Epidermal melanocyte (primary cell): ENCODE data around the gene MRPL9.
A peak's percentile ranks its signal among the peaks of the same experiment; 100 is the strongest.

ENCODE experiments used
- DNase-seq: peaks from one replicate; pipeline ENCODE4 v3.0.0; 2011; ENCODE audit warnings: low spot score; ENCODE audit not compliant: insufficient read length

Gene MRPL9

DNA sequence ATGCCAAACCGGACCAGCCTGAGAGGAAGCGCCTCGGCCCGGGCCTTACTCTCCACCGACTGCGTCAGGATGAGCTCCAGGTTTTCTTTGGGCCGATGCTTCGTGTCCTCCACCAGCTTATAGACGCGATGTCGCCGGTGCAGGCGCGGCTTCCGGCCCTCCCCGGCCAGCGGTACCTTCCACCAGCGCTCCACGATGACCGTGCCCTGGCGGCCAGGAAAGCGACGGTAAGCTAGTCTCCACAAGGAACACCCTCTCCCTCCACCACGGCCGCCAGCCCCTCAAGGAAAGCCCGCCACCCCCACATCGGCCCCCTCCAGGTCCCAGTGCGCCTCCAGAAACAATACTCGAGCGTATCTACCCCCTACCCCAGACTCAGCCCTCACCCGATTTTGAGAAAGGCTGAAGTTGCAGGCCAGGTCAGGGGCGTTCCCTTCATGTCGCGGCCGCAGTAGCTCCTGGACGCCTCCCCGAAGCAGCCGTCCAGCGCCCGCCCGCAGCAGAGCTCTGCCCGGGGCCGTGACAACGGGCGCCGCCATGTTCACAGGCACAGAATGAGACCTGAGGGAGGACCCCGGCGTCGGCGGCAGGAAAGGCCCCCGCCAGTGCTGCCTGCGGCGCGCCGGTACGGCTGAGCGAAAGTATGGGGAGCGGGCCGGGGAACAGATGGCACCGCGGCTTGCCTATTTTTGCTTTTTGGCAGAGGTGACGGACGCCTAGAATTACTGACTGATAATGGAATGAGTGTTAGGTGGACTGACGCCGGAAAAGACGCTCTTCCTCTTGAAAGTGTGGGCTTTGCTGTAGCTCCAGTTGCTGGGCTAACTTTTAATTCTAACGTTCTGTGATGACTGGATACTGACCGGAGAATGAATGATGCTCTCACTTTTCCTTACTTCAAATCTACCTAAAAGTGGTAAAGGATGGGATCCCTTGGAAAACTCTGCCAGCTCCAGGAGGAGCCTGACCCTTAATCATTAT lies at the start of gene MRPL9:
Gene MRPL9 (minus strand): TSS at position 556 of the 981 bp plus-strand sequence. CDS start 17 bp downstream, at position 539.
- peak; percentile 98 for DNase-seq

- DNase-seq: no peak
Observed at GRCh38 chr1:151811181-151811580, 47.9 kb upstream of the MRPL9 start.

GRCh38 chr1:151809985-151810556 lies 46.8 kb upstream of the MRPL9 start:
- DNase-seq: no peak

DNA sequence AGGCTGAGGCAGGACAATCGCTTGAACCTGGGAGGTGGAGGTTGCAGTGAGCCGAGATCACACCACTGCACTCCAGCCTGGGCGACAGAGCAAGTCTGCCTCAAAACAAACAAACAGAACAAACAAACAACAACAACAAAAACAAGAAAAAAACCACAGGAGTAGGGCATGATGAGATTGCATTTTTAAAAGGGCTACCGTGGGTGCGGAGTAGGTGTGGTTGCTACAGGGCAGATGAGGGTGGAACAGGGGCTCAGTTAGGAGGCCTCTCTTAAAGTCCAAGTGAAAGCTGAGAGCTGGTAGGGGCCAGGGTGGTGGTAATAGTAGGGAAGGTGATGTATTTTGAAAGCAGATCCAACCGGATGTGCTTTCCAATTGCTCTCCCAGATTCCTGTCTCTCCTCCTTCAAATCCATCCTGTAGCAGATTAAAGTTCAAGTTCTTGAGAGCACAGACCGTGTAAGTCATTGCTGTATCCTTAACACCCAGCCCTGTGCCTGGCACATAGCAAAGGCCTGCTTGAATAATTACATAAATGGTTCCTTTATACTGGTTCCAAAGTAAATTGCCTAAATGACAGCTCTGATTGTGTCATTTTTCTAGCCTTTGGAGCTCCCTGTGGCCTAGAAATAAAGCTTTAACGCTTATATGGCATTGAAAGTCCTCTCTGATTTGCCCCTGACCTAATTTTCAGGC lies 46.1 kb upstream of the MRPL9 start:
- no peak for DNase-seq

- DNase-seq: no peak
Observed at GRCh38 chr1:151807766-151808165, 44.5 kb upstream of the MRPL9 start.

GRCh38 chr1:151807131-151807530 lies 43.8 kb upstream of the MRPL9 start:
- no peak for DNase-seq

GRCh38 chr1:151806170-151806569 lies 42.9 kb upstream of the MRPL9 start:
- no peak for DNase-seq

DNA sequence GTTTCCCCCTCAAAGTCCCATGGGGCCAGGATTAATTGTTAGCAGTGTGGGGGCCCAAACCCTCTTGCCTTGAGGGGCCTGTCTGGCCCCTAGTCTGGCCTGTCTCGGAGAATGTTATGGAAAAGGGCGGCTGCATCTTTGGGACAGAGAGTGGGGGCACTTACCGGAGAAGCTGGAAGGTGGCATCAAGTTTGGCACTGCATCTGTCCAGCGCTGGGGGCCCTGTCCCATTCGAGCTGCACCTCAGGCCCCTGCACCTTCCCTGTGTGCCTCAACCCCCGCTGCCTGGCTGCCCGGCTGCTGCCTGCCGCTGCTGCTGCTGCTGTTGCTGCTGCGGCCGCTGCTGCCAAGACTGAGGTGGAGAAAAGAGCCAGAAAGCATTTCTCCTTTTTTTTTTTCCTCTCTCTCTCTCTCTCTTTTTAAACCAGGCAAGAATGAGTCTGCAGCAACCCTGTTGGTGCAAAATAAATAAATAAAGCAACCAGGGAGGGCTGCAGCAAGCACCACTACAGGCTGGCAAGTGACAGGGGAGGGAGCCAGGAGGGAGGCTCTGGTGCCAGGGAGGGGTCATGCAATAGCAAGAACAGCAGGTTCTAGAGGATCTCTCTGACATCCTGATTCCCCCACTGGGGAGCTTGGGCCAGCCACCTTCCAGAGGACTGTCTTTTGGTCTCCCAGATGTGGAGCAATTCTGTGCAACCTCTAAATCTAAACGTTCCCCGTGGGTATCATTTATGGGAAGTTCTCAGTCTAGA lies 41.9 kb upstream of the MRPL9 start, which contains the start of gene LINGO4:
Gene LINGO4 (minus strand): TSS at position 354 of the 755 bp plus-strand sequence. CDS start 2,715 bp downstream, outside the sequence.
- DNase-seq: no peak

GRCh38 chr1:151803915-151804314 lies 40.6 kb upstream of the MRPL9 start:
- no peak for DNase-seq

DNA sequence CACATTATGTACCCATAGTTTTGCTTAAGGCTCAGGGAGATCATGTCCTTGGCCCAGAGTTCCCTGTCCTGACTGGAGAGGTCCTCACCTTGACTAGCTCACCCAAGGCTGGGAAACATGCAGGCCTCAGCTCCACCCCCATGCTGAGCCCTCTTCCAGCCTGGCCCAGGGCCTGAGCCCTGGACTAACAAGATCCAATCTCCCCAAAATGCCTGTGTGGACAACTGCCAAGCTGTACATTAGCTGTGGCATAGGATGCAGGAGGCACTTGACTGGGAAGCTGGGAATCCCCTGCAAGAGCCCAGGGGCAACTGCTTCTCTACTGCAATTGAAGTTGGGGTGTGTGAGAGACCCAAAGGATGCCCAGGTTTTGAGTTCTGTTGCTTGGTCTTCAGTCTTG lies 39.9 kb upstream of the MRPL9 start:
- DNase-seq: no peak

DNA sequence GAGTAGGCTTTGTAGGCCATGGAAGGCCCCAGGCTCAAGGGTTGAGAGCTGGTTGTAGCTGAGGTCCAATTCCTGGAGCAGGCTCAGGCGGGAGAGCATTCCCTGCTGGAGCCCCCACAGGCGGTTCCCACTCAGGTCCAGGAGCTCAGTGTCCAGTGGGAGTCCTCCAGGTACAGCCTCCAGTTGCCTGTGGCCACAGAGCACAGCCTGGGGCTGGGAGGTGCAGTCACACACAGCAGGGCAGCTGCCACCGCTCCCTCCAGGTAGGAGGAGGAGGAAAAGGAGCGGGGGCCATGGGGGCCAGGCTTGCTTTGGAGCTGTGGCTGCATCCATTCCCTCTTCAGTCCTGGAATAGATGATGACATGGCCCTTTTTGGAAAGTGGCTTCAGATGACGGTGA lies 39.1 kb upstream of the MRPL9 start:
- no peak for DNase-seq

DNA sequence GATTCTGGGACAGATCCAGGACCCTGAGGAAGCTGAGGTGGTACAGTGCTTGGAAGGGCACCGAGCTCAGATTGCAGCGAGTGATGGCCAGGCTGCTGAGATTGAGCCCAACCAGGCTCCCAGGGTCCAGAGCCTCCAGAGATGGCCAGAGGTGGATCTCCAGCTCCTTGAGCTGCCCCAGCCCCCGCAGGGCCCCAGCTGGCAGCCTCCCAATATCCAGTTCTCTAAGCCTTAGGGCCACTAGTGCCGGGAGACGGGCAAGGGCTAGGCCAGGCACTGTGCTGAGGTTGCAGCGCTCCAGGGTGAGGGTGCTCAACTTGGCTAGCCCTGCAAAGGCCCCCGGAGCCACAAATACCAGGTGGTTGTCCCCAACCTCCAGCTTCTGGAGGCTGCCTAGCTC lies 38.5 kb upstream of the MRPL9 start:
- DNase-seq: no peak

DNA sequence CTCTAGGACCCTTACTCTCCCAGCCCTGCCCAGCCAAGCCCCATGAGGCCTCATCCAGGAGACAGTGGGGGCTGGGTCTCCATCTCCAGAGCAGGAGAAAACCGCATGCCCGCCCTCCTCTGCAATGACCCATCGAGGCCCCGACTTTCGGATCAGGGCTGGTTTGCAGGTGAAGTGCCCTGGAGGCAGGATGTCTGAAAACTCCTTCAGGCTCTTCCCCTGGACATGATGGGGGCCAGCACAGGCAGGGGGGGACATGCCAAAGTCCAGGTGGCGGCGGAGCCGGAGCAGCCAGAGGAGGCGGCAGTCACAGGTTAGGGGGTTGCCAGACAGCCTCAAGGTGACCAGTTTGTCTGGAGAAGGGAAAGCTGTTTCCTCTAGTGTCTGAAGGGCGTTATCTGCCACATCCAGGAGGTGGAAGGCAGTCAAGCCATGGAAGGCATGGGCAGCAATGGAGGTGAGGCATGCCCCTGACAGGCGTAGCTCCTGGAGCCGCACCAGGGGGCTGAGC lies 38.1 kb upstream of the MRPL9 start:
- DNase-seq: no peak

GRCh38 chr1:151800830-151801229 lies 37.5 kb upstream of the MRPL9 start:
- no peak for DNase-seq

- DNase-seq: no peak
Observed at GRCh38 chr1:151799179-151800022, 36.1 kb upstream of the MRPL9 start.

DNA sequence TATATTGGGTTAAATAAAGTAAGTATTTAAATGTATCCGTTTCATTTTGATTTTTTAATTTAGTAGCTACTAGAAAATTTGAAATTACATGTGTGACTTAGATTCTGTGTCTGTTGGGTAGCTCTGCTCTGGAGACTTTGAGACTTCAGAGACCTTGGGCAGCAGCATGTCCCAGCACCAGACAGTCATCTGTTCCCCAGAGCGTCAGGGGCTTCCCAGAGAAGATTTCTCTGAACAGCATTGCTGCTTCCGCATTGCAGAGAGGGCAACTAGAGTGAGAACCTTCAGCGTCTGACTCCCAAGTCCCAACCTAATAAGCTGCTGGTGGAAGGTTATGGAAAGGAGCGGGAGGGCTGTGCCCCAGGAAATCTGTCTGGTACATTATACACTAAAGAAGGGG lies 35.3 kb upstream of the MRPL9 start:
- no peak for DNase-seq

GRCh38 chr1:151790940-151791651 lies 27.8 kb upstream of the MRPL9 start:
- DNase-seq: no peak

GRCh38 chr1:151790071-151790939 lies 27.0 kb upstream of the MRPL9 start, which contains the start of gene TDRKH:
Gene TDRKH (minus strand): TSS chr1:151790500. CDS start chr1:151783022, 7,478 bp downstream.
- peak; percentile 99 for DNase-seq
